ENCODE data around the gene MBNL2. TPM values are rescaled to one million over a fixed set of nuclear protein-coding genes. Genes with fewer than 3 reads are reported as not detected.

The MBNL2 gene
- total RNA-seq, 1 experiment from 2014 or later: 62.8 TPM

Other genes starting within 250 kb of the MBNL2 start
- gene OXGR1, start 227.9 kb upstream of the MBNL2 start, total RNA-seq (2014; rRNA removed; shearing (Covaris generic)): not detected in 2 replicates
- gene RAP2A, start 211.8 kb downstream of the MBNL2 start, total RNA-seq (2014; rRNA removed; shearing (Covaris generic)): 23.4 and 42.9 TPM in 2 replicates